Skin epidermis (tissue), 12 donors: Measurements from ENCODE around the gene LINGO4.

Source experiments
- H3K27ac ChIP-seq, 21 experiments: fragments of 200-600 bp; sonication (generic) in 11 of 21; one replicate each; pipeline ENCODE4 v1.5.0; 2020; ENCODE audit warnings: mild to moderate bottlenecking in 3 of 21, inconsistent platforms in 2 of 21, moderate library complexity in 2 of 21
- H3K4me3 ChIP-seq, 7 experiments: fragments of 200-600 bp; sonication (generic) in 2 of 7; one replicate each; pipeline ENCODE4 v1.5.0; 2020; ENCODE audit warnings: inconsistent platforms in 2 of 7, mild to moderate bottlenecking in 2 of 7, moderate library complexity in 1 of 7

Gene LINGO4

GRCh38 chr1:151805066-151805820, at the start of gene LINGO4:
Gene LINGO4, minus strand, starts transcription at chr1:151805419. Its CDS starts 2,715 bp downstream, at chr1:151802704.
- no peak within 1 kb of the TSS for H3K4me3 ChIP-seq
- H3K27ac ChIP-seq, result no peak within 1 kb of the TSS

- peak overlapping the region in 1 of 21 experiments; percentile 17 for H3K27ac ChIP-seq
- no peak overlapping the region for H3K4me3 ChIP-seq
Observed at GRCh38 chr1:151854658-151855057, 49.4 kb upstream of the LINGO4 start.

GRCh38 chr1:151853411-151853943, 48.3 kb upstream of the LINGO4 start, which contains the start of gene THEM5:
Gene THEM5, minus strand, starts transcription at chr1:151853712. Its CDS starts 147 bp downstream, at chr1:151853565.
- Histone ChIP-seq H3K27ac (peak within 1 kb of the TSS in 14 of 21 experiments; percentile 6 to 75 (median 41)), H3K4me3 (no peak within 1 kb of the TSS)

GRCh38 chr1:151852733-151853132, 47.5 kb upstream of the LINGO4 start:
- Histone ChIP-seq H3K27ac (peak overlapping the region in 10 of 21 experiments; percentile 6 to 75 (median 42)), H3K4me3 (no peak overlapping the region)

- H3K4me3 ChIP-seq, result no peak overlapping the region
- peak overlapping the region in 7 of 21 experiments; percentile 9 to 75 (median 41) for H3K27ac ChIP-seq
Observed at GRCh38 chr1:151851886-151852285, 46.7 kb upstream of the LINGO4 start.

- no peak overlapping the region for H3K4me3 ChIP-seq
- H3K27ac ChIP-seq, result peak overlapping the region in 6 of 21 experiments; percentile 6 to 72 (median 48)
Observed at GRCh38 chr1:151849871-151850270, 44.7 kb upstream of the LINGO4 start.

GRCh38 chr1:151849126-151849525, 43.9 kb upstream of the LINGO4 start:
- peak overlapping the region in 8 of 21 experiments; percentile 22 to 72 (median 49) for H3K27ac ChIP-seq
- H3K4me3 ChIP-seq, result no peak overlapping the region

GRCh38 chr1:151847867-151848596, 42.8 kb upstream of the LINGO4 start:
- no peak overlapping the region for H3K4me3 ChIP-seq
- H3K27ac ChIP-seq, result peak overlapping the region in 9 of 21 experiments; percentile 1 to 72 (median 28)

GRCh38 chr1:151846686-151847237, 41.5 kb upstream of the LINGO4 start:
- Histone ChIP-seq H3K4me3 (no peak overlapping the region), H3K27ac (peak overlapping the region in 6 of 21 experiments; percentile 10 to 72 (median 42))

GRCh38 chr1:151846062-151846568, 40.9 kb upstream of the LINGO4 start:
- Histone ChIP-seq H3K4me3 (no peak overlapping the region), H3K27ac (peak overlapping the region in 6 of 21 experiments; percentile 10 to 72 (median 40))

GRCh38 chr1:151843398-151843797, 38.2 kb upstream of the LINGO4 start:
- Histone ChIP-seq H3K4me3 (no peak overlapping the region), H3K27ac (no peak overlapping the region)

GRCh38 chr1:151841141-151841540, 35.9 kb upstream of the LINGO4 start:
- H3K27ac ChIP-seq, result peak overlapping the region in 3 of 21 experiments; percentile 74 to 95 (median 84)
- no peak overlapping the region for H3K4me3 ChIP-seq

- Histone ChIP-seq H3K4me3 (peak overlapping the region; percentile 34 to 51 (median 41)), H3K27ac (peak overlapping the region; percentile 1 to 96 (median 87))
Observed at GRCh38 chr1:151840421-151840820, 35.2 kb upstream of the LINGO4 start.

- peak within 1 kb of the TSS; percentile 58 to 96 (median 87) for H3K27ac ChIP-seq
Observed at GRCh38 chr1:151839457-151840403, 34.5 kb upstream of the LINGO4 start, which contains the start of gene C2CD4D. Gene C2CD4D, minus strand, starts transcription at chr1:151839820. Its CDS starts 831 bp downstream, at chr1:151838989.

GRCh38 chr1:151839082-151839412, 33.8 kb upstream of the LINGO4 start:
- H3K27ac ChIP-seq, result peak overlapping the region in 20 of 21 experiments; percentile 43 to 96 (median 88)
- peak overlapping the region; percentile 18 to 51 (median 41) for H3K4me3 ChIP-seq

More at GRCh38 chr1:151839457-151840403, 34.5 kb upstream of the LINGO4 start, which contains the start of gene C2CD4D:
- peak within 1 kb of the TSS; percentile 34 to 51 (median 41) for H3K4me3 ChIP-seq

- Histone ChIP-seq H3K4me3 (peak overlapping the region; percentile 18 to 51 (median 41)), H3K27ac (peak overlapping the region; percentile 43 to 96 (median 86))
Observed at GRCh38 chr1:151838222-151839081, 33.2 kb upstream of the LINGO4 start.

GRCh38 chr1:151837884-151838221, 32.6 kb upstream of the LINGO4 start:
- Histone ChIP-seq H3K4me3 (peak overlapping the region; percentile 18 to 51 (median 41)), H3K27ac (peak overlapping the region in 19 of 21 experiments; percentile 24 to 96 (median 86))
